Epithelial cell of prostate (primary cell): ENCODE results near the gene CCDC85A.

Experiments
- DNase-seq: peaks from one replicate; pipeline ENCODE4 v3.0.0-alpha.2; 2011; ENCODE audit warnings: low read depth, low spot score
- H3K27ac ChIP-seq: fragments of 450-650 bp; 2 replicates; pipeline ENCODE4 v1.5.1; 2017; ENCODE audit warnings: mild to moderate bottlenecking

CCDC85A gene

DNA sequence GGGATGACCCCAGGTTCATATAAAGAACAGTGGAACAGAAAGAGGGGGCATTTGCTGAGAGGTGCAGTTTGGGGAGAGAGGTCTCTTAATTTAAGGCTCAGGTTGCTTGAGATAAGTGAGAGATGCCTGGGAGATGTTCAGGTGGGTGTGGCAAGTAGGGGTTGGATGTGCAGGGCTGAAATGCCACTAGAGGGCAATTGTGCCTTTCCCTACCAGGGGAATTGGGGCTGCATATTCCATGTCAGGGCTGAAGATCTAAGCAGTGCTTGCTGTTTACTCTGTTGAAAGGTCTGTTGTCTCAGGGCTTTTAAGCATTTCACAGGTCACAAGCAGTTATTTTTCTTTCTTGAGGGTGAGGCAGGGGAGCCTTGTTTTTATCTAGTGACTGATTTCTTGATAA, 7.8 kb downstream of the CCDC85A start:
- peak; percentile 26 for DNase-seq
- no peak overlapping the region for H3K27ac ChIP-seq

DNA sequence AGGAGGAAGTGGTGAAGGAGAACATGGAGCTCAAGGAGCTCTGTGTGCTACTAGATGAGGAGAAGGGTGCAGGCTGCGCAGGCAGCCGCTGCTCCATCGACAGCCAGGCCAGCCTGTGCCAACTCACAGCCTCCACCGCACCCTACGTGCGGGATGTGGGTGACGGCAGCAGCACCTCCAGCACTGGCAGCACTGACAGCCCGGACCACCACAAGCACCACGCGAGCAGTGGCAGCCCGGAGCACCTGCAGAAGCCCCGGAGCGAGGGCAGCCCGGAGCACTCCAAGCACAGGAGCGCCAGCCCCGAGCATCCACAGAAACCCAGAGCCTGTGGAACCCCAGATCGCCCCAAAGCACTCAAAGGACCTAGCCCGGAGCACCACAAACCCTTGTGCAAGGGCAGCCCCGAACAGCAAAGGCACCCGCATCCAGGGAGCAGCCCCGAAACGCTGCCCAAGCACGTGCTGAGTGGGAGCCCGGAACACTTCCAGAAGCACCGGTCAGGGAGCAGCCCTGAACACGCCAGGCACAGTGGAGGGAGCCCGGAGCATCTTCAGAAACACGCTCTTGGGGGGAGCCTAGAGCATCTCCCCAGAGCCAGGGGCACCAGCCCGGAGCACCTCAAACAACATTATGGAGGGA, 9.0 kb downstream of the CCDC85A start:
- no peak overlapping the region for H3K27ac ChIP-seq
- DNase-seq = no peak

DNA sequence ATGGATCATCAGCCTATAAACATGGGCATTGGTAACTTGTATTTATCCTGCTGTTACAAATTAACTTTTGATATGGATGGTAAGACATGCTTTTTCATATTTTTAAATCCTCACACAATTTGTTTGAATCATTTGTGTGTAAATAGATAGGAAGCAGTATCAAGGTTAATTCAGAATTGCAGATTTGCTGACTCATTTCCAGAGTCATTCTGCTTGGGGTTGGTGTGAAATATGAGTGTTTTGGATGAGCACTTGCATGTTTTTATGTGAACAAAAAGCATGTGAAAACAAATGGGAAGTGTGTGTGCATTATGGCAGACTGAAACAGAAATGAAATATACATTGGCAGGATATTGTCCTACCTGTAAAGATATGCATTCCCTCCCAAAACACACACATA, 11.8 kb downstream of the CCDC85A start:
- no peak for DNase-seq

DNA sequence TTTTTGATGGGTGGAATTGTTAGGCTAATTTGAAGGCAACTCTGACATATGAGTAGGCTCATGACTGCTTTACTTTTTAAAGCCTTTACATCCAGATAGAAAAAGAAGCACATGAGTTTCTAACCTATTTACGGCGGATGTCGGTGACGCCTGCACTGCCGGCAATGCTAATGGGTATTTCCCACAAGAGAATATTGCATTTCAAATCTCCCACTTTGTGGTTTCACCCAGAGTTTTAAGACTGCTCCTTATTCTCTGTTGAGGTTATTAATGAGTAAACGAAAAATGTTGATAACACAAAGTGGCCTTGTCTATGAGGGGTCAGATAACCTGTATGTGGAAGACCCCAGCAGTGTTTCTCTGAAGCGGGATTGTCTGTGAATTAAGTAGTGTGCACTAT, 14.0 kb downstream of the CCDC85A start:
- no peak overlapping the region for H3K27ac ChIP-seq
- no peak for DNase-seq

More for the DNA sequence above, 11.8 kb downstream of the CCDC85A start:
- no peak overlapping the region for H3K27ac ChIP-seq

DNA sequence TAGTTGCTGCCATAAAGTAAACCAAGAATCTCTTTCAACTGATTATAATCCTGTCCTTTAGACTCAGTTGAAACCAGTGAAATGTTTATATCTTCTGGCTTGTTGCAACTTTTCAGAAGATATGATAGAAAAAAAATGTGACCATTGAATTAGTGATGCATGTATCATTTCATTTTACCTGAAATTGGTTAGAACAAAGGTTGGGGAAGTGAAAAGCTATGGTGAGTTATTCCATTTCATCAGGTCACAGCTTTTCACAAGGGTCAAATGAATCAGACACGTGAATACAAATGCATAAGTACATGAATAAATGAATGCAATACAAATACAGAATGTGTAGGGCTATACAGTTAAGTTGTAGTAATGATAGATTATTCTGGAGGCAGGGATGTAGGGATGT, 15.1 kb downstream of the CCDC85A start:
- H3K27ac ChIP-seq = no peak overlapping the region
- no peak for DNase-seq

DNA sequence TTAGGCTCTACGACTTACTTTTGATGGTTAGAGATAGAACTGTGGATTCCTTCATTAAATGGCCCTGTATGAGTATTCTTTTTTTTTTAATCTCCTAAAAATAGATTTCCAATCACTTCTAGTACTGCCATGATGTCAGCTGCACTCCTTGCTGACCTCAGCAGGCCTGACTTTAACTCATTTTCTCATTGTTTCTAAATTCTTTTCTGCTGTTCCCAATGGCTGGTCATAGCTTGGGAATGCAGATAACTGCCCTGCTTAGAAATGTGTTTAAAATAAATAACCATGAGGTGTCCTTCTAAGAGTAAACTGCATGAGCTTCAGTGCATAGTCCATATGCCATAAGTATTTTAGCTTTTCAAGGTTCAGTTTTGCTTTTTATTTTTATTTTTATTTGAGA, 15.7 kb downstream of the CCDC85A start:
- no peak overlapping the region for H3K27ac ChIP-seq
- DNase-seq = no peak

DNA sequence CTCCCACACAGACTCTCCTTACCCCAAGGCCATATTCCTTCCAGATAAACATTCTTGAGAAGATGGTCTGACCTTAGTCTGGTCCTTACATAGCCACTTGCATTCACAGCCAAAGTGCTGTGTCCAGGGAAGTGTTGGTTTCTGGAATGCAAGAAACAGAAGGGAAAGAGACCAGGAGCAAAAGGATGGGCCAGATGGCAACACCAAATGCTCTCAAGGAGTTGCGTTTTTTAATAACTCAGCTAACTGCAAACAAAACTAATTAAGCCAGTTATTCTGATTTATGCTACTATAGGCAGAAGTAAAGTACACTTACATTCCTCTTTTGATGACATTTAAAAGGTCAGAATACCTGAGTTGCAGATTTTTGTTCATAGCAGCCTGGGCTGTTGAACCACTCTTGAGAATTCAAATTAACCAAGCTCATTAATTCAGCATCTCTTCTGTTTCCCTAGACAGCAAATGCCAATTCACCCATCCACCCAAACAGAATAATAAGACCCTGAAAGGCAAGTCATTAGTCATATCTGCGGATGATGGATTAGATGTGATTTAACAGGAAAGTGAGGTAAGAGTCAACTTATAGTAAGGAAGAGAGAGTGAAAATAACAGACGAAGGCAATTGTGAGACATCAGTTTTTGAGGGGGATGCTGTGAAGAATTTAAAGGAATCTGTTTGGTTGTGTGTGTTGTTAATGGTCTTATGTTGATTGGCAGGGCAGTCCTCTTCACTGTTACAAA, 18.8 kb downstream of the CCDC85A start:
- H3K27ac ChIP-seq = no peak overlapping the region
- DNase-seq = no peak

DNA sequence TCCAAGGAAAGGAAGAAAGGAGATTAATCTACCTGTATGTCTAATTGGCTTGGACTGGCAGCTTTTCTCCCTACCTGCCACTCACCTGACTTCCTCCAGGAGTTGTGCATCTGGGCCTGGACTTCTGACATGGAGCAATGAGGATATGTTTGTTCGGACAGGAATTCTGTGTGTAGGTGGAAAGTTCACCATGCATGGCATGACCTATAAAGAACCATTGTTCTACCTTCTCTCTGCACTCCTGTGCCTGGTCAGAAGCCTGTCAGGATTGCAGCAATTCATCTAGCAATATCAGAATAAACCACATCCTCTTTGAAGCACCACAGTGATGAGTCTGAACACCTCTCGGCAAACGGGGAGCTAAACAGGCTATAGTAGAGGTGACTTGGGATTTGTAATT, 20.8 kb downstream of the CCDC85A start:
- H3K27ac ChIP-seq = no peak overlapping the region
- DNase-seq = no peak

DNA sequence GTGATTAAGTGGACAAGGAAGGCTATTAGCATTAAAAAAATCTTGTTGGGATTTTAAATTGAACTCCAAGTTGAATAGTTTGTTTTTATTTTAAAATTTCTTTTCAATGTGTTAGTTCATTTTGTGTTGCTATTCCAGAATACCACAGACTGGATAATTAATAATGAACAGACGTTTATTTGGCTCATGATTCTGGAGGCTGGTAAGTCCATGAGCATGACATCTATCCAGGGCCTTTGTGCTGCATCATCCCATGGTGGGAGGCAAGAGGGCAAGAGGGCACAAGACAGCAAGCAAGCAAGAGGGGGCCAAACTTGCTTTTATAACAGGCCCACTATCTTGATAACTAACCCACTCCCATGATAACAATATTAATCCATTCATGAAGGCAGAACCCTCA, 22.5 kb downstream of the CCDC85A start:
- no peak overlapping the region for H3K27ac ChIP-seq
- no peak for DNase-seq

DNA sequence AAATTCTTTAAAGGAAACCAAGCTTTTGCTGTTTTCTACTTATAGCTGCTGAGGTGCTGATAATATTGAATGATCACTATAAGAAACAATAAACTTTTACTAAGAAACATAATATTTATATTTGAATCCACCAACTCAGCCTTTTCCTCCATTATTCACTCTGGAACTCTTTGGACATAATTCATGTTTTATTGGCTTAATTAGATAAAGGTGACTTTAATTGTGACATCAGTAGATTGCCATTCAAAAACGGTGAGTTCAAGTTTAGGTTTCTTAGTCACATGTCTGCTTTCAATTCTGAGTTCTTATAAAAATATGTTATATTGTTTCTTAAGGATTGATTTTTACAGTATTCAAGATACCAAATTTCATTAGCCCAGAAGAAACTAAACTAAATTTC, 24.0 kb downstream of the CCDC85A start:
- H3K27ac ChIP-seq = no peak overlapping the region
- no peak for DNase-seq

DNA sequence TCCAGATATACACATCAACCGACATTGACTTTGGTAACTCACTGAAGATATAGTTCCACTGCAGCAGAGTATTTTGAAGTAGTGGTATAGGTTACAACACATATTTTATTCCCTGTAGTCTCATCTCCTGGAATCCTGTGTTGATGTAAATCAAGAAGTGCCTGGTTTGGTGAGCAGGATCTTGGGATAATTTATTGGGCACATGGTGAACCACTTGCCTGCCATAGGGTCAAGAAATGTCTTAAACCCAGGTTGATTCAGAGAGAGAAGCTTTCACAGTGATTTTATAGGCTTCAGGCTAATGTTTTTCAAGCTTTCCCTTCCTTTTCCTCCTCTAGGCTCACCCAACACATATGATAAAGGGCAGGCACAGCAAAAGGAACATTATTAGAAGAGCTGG, 24.6 kb downstream of the CCDC85A start:
- no peak for DNase-seq
- no peak overlapping the region for H3K27ac ChIP-seq

DNA sequence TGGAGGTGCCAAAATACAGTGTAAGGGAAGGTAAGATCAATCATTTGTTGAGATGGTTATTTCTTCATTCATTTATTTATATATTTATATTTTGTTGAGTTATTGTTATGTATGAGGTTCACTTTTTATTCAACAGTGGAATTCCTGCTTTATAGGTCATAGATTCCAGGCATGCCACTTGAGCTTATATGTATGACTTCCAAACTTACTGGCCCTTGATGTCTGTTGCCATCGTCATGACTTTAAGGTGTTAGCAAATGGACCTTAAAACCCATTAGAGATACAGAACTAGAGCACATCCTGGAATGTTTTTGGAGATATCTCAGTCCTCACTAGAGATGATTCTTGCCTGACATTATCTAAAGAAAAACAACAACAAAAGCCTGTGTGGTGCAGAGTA, 25.9 kb downstream of the CCDC85A start:
- no peak overlapping the region for H3K27ac ChIP-seq

DNA sequence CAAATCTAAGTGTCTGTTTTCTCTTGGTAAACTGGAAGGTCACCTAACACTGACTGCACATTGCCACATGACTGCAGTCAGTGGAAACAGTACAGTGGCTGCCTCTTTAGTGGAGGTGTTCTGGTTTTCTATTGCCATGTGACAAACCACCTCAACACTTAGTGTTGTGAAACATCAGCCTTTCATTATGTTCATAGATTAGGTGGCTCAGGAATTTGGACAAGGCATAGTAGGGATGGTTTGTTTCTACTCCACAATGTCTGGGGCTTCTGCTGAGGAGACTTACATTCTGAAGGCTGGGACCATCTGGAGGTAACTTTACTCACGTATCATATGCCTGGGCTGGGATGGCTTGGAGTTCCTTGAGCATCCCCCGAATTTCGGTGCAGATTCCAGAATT, 26.5 kb downstream of the CCDC85A start:
- H3K27ac ChIP-seq = no peak overlapping the region

More for the DNA sequence above, 25.9 kb downstream of the CCDC85A start:
- no peak for DNase-seq

DNA sequence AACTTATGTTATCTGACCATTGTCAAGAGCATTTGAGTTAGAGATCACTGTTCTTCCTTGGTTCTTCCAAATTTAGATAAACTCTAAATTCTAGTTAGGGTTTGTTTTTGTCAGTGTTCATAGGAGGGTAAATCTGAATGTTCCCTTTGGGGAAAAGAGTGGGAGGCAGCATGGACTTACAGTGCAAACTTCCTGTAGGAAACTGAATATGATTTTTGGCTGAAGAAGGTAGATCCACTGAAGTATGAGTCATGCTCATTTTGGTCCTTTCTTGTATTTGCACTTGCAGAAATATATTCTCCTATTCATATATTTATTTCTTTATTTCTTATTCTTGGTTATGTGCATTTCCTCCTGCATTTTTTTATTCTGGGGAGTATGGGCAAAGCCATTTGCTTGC, 27.3 kb downstream of the CCDC85A start:
- DNase-seq = no peak
- no peak overlapping the region for H3K27ac ChIP-seq

More for the DNA sequence above, 26.5 kb downstream of the CCDC85A start:
- DNase-seq = no peak

DNA sequence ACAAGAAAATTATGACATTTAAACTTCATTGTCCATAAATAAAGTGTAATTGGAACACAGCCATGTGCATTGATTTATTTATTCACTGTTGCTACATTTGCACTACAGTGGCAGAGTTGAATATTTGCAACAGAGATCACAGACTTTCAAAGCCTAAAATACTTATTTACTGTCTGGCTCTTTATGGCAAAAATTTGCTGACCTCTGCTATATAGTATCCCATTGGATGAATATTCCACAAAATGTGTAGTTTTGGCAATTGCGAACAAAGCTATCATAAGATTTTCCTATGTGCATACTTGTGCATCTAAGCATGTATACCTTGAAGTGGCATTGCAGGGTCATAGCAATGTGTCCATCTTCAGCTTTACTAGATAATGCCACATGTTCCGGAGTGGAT, 32.1 kb downstream of the CCDC85A start:
- DNase-seq = no peak

DNA sequence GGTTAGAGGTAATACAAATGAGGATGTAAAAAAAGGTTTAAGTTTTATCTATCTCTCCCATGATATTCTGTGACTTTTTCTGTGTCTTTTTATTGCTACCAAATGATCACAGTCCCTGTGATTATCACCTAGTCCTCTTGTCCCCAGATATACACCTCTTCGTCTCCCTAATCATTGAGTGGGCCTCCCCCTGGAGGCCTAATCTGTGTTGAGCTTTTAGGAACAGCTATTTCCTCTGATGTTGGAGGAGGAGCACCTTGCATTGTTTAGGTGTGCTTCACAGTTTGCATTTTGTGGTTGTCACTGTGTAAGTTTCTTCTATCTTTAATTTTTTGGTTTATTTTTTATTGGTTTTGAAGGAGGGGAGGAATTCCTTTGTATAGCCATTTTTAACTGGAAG, 33.3 kb downstream of the CCDC85A start:
- no peak overlapping the region for H3K27ac ChIP-seq
- DNase-seq = no peak

More for the DNA sequence above, 32.1 kb downstream of the CCDC85A start:
- H3K27ac ChIP-seq = no peak overlapping the region

DNA sequence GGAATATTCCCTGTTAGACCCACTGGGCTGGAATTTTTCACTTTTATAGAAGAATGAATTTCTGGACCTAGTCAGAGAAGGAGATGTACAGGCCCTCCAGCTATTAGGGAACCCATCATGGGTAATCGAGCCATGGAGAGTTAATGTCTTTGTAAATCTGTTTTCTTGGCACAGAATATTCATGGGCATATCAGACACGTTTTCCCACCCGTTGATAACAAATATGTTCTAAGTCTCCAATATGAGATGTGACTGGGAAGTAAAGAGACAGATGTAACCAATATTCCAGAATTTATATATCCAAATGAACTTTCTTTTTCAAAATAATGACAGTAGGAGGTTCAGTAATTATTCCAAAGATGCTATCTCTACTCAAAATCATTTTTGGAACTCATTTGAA, 38.7 kb downstream of the CCDC85A start:
- DNase-seq = no peak
- no peak overlapping the region for H3K27ac ChIP-seq

DNA sequence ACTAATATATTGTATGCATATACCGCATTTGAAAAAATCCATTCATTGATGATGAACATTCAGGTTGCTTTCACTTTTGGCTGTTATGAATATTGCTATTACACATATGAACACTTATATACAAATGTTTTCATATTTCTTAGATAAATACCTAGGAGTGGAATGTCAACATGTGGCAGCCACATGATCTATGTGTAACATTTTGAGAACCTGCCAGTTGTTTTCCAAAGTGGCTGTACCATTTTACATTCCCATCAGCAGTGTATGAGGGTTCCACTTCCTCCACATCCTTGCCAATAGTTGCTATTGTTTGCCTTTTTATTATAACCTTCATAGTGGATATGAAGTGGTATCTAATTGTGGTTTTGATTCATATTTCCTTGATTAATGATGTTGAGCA, 40.5 kb downstream of the CCDC85A start:
- H3K27ac ChIP-seq = no peak overlapping the region
- DNase-seq = no peak

DNA sequence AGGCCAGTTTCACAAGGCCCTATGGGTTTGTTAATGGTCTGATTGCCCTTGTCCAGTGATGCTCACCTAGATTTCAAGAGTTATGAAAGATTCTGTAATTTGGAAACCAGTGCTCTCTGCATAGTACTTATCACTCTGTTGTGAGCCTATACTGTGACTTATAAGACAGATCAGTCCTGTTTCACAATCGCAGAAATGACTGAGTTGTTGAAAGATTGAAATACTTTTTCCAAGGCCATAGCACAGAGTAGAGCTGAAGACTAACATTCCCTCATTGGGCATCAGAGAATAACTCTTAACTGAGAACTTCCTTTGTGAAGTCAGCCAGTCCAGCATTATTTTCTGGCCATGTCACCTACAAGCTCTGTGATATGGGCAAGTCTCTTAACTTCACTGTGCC, 44.0 kb downstream of the CCDC85A start:
- no peak for DNase-seq
- no peak overlapping the region for H3K27ac ChIP-seq

DNA sequence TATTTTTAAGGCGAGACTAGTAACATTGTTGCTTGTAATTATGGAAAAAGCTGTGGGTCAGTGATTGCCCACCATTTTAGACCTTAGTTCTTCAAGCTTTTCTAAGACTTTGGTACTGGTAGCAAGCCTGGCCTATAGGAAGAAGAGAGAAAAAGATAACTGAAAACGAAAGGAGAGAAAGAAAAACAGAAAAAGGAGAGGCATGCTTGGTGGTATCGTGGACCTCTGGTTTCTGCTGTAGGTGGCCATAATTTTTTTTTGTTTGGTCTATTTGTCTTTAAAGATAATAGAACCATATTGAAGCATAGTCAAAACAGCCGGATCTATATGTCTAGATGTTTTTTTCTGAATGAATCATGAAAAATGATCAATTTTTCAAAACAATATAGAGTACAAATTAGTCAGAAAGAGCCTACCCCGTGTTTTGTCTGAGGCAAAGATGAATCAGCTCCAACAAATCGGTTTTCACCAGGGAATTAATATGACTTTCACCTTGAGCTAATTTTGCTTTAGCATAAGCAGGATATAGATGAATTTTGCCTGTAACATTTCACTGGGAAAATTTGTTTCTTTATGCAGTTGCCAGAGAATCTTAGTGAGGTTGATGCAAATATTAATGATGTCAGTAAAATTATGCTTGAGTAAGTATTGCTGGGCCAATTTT, 45.7 kb downstream of the CCDC85A start:
- no peak for DNase-seq

DNA sequence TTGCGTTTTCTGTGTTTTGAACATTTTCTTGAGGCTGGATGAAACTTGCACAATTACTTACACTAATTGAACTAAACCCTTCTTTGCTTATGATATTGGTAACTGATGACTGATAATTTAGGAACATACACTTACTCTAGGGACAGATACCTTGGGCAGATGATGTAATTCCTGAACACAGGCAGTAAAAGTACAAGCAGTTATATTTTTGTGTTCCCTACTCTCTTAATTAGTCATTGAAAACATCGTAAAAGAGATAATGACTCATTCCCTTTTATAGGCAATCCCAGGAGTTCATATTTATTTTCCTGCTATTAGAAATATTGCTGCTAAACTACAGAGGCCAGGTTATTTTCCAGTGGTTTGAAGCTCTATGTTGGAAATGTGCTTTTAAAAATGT, 46.4 kb downstream of the CCDC85A start:
- H3K27ac ChIP-seq = peak overlapping the region; percentile 75

More for the DNA sequence above, 45.7 kb downstream of the CCDC85A start:
- peak overlapping the region; percentile 75 for H3K27ac ChIP-seq

More for the DNA sequence above, 46.4 kb downstream of the CCDC85A start:
- DNase-seq = peak; percentile 43
